HG02943 (cell line): Measurements from ENCODE around the gene TSPEAR.
"Not testable (repeated sequence)": the region's sequence is repeated elsewhere in the genome, so short reads cannot be mapped to it uniquely, and the experiment has no call there.

Source experiments
- ATAC-seq: cut with Tn5 transposase; IDR thresholded peaks from one replicate; pipeline ENCODE4 v1.9.1; 2021; ENCODE audit warnings: mild to moderate bottlenecking, low read depth, moderate library complexity; ENCODE audit not compliant: unreplicated experiment

TSPEAR gene

GRCh38 chr21:44657635-44658540 is 53.5 kb downstream of the TSPEAR start, which contains the start of gene KRTAP12-3:
TSS of gene KRTAP12-3 (plus strand) at chr21:44657932. CDS start at chr21:44657980, 48 bp downstream.
- no peak for ATAC-seq

- ATAC-seq, result no peak
These were observed 54.5 kb downstream of the TSPEAR start for GRCh38 chr21:44656868-44657267.

- ATAC-seq, result no peak
These were observed 56.7 kb downstream of the TSPEAR start, which contains the start of gene KRTAP12-4 for GRCh38 chr21:44654576-44655175. TSS of gene KRTAP12-4 (minus strand) at chr21:44654659. CDS start at chr21:44654614, 45 bp downstream.

GRCh38 chr21:44653656-44654575 is 57.5 kb downstream of the TSPEAR start:
- ATAC-seq, result no peak

GRCh38 chr21:44653123-44653522 is 58.2 kb downstream of the TSPEAR start:
- no peak for ATAC-seq

GRCh38 chr21:44650973-44651675 is 60.2 kb downstream of the TSPEAR start:
- no peak for ATAC-seq

GRCh38 chr21:44650265-44650972 is 61.0 kb downstream of the TSPEAR start:
- no peak for ATAC-seq

- no peak for ATAC-seq
These were observed 61.8 kb downstream of the TSPEAR start for GRCh38 chr21:44649521-44650100.

GRCh38 chr21:44648557-44649311 is 62.6 kb downstream of the TSPEAR start:
- no peak for ATAC-seq

- no peak for ATAC-seq
These were observed 64.2 kb downstream of the TSPEAR start for GRCh38 chr21:44647222-44647552.

GRCh38 chr21:44646366-44647221 is 64.8 kb downstream of the TSPEAR start, which contains the start of gene KRTAP10-11:
TSS of gene KRTAP10-11 (plus strand) at chr21:44646414. CDS start at chr21:44646459, 45 bp downstream.
- not testable (repeated sequence) for ATAC-seq

GRCh38 chr21:44644878-44645277 is 66.5 kb downstream of the TSPEAR start:
- ATAC-seq, result no peak

- ATAC-seq, result no peak
These were observed 67.5 kb downstream of the TSPEAR start for GRCh38 chr21:44643741-44644310.

- ATAC-seq, result no peak
These were observed 70.6 kb downstream of the TSPEAR start for GRCh38 chr21:44640761-44641160.

GRCh38 chr21:44639331-44639655 is 72.1 kb downstream of the TSPEAR start:
- no peak for ATAC-seq

GRCh38 chr21:44638506-44639330 is 72.7 kb downstream of the TSPEAR start:
- ATAC-seq, result not testable (repeated sequence)
